ENCODE measurements around the gene MYH16.

DNA sequence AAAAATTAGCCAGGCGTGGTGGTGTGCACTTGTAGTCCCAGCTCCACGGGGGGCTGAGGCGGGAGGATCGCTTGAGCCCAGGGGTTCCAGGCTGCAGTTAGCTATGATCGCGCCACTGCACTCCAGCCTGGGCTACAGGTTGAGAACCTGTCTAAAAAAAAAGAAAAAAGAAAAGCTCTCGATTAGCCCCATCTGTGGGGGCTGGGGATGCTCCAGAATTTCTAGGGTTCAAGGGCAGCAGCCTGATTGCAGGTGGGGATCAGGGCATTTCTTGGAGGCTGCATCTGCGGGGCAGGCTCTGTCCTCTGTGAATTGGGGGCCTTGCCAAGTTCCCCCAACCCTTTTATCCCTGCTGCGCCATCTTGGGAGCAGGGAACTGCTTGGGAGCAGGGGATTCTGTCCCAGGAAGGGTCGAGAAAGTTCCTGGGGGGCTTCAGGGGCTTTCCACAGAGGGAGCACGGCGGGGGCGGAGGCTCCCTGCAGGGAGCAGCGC, 52.4 kb downstream of the MYH16 start:
- no peak for TF ChIP-seq POLR2A (IDR thresholded peaks at IDR 0.05)
- TF ChIP-seq, protein P1, sequence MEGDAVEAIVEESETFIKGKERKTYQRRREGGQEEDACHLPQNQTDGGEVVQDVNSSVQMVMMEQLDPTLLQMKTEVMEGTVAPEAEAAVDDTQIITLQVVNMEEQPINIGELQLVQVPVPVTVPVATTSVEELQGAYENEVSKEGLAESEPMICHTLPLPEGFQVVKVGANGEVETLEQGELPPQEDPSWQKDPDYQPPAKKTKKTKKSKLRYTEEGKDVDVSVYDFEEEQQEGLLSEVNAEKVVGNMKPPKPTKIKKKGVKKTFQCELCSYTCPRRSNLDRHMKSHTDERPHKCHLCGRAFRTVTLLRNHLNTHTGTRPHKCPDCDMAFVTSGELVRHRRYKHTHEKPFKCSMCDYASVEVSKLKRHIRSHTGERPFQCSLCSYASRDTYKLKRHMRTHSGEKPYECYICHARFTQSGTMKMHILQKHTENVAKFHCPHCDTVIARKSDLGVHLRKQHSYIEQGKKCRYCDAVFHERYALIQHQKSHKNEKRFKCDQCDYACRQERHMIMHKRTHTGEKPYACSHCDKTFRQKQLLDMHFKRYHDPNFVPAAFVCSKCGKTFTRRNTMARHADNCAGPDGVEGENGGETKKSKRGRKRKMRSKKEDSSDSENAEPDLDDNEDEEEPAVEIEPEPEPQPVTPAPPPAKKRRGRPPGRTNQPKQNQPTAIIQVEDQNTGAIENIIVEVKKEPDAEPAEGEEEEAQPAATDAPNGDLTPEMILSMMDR (IDR thresholded peaks at IDR 0.05), result no peak

Data from vagina (tissue), 2 donors.